ENCODE results near the gene PANX1.

DNA sequence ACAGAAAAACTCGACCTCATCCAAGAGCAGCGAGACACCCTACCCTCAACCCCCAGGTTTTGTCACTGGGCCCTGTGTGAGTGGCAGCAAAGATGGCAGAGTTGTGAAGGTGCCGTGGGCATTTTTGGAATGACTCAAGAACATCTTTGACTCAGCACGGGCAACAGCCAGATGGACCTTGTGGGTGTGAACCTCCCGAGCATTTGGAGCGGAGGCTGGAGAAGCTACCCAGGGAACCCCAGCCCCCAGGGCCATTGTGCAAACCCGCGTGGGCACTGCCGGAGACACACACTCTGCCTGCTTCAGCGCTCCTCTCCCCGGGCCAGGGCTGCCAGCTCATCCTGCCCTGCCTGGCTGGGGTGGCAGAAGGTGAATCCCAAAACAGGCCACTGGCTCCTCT lies 66.1 kb downstream of the PANX1 start:
- TF ChIP-seq, protein P1, sequence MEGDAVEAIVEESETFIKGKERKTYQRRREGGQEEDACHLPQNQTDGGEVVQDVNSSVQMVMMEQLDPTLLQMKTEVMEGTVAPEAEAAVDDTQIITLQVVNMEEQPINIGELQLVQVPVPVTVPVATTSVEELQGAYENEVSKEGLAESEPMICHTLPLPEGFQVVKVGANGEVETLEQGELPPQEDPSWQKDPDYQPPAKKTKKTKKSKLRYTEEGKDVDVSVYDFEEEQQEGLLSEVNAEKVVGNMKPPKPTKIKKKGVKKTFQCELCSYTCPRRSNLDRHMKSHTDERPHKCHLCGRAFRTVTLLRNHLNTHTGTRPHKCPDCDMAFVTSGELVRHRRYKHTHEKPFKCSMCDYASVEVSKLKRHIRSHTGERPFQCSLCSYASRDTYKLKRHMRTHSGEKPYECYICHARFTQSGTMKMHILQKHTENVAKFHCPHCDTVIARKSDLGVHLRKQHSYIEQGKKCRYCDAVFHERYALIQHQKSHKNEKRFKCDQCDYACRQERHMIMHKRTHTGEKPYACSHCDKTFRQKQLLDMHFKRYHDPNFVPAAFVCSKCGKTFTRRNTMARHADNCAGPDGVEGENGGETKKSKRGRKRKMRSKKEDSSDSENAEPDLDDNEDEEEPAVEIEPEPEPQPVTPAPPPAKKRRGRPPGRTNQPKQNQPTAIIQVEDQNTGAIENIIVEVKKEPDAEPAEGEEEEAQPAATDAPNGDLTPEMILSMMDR (conservative IDR thresholded peaks at IDR 0.05; ENCODE audit: low read depth, low read length) = no peak
- no peak for TF ChIP-seq EZH2phosphoT487 (IDR thresholded peaks at IDR 0.05; ENCODE audit: borderline replicate concordance, low read length)
